SK-N-MC (cell line): ENCODE measurements around the gene LNP1.

Source experiments
- EZH2 ChIP-seq: fragments of 200-600 bp; sonication (generic); IDR thresholded peaks from one replicate; pipeline ENCODE4 v1.6.1; 2017; ENCODE audit warnings: antibody characterized with exemption
- POLR2AphosphoS5 ChIP-seq: IDR thresholded peaks from 2 replicates; pipeline ENCODE4 v1.6.1; 2012; ENCODE audit warnings: mild to moderate bottlenecking, low read depth, low read length, borderline replicate concordance

DNA sequence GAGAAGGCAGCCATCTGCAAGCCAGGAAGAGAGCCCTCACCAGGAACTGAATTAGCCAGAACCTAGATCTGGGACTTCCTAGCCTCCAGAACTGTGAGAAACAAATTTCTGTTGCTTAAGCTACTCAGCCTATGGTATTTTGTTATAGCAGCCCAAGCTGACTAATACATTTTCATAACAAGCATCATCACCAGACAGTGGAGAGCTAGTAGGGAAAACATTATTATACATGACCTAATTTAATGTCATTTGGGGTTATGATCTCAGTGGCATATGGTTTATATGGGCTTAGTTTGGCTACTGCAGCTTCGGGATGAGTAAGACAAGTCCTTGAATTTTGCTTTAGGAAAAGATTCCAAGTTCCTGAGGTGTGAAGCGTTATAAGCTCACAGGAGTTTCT lies 35.6 kb downstream of the LNP1 start:
- no peak for TF ChIP-seq POLR2AphosphoS5
- TF ChIP-seq EZH2, result no peak
